Panc1 (cell line): ENCODE results near the gene DHRS7. TPM values are rescaled to one million over a fixed set of nuclear protein-coding genes. Genes with fewer than 3 reads are reported as not detected.

Experiments used
- ATAC-seq: fragments of 200-7000 bp; cut with Tn5 transposase; 2 replicates; pipeline ENCODE4 v1.9.1; 2020; ENCODE audit warnings: mild to moderate bottlenecking, moderate library complexity
- BruUV-seq: library from RNA; stranded (reverse); fragments of 400-500 nt; replicated peaks from 2 replicates; lab custom pipeline; 2021; lab: Mats Ljungman, UMichigan
- CTCF ChIA-PET: fragments of 300-600 bp; sonication (Branson Sonifier 250); formaldehyde crosslinking; loops from one replicate; lab custom pipeline; 2022; ENCODE audit warnings: antibody characterized with exemption; lab: Charles Lee
- POLR2A ChIA-PET: fragments of 300-600 bp; sonication (Branson Sonifier 250); formaldehyde crosslinking; loops from one replicate; lab custom pipeline; 2022; ENCODE audit warnings: antibody characterized with exemption; lab: Charles Lee
- DNase-seq: peaks from one replicate; pipeline ENCODE4 v3.0.0-alpha.2; 2010; ENCODE audit warnings: low read depth, low spot score
- H3K27ac ChIP-seq: 2 replicates; pipeline ENCODE4 v1.5.1; 2011; ENCODE audit warnings: mild to moderate bottlenecking, low read length, inconsistent platforms
- H3K27me3 ChIP-seq: fragments of 200-500 bp; sonication (Bioruptor generic); 2 replicates; pipeline ENCODE4 v1.6.0; 2014; ENCODE audit warnings: low read length, inconsistent platforms; ENCODE audit not compliant: control insufficient read depth, insufficient read depth
- H3K36me3 ChIP-seq: fragments of 200-500 bp; sonication (Bioruptor generic); 2 replicates; pipeline ENCODE4 v1.5.1; 2014; ENCODE audit warnings: inconsistent platforms, mild to moderate bottlenecking, low read length, moderate library complexity; ENCODE audit not compliant: control insufficient read depth, insufficient read depth
- H3K4me1 ChIP-seq: 2 replicates; pipeline ENCODE4 v1.5.1; 2011; ENCODE audit warnings: inconsistent platforms, mild to moderate bottlenecking, low read length, moderate library complexity; ENCODE audit not compliant: control insufficient read depth, insufficient read depth
- H3K4me3 ChIP-seq, 2 experiments: 2 replicates each; pipeline ENCODE4 v1.5.1; 2011 to 2012; ENCODE audit warnings: low read depth in 2 of 2, low read length in 2 of 2, mild to moderate bottlenecking in 2 of 2, inconsistent platforms in 1 of 2, moderate library complexity in 1 of 2
- H3K9me3 ChIP-seq: fragments of 200-500 bp; sonication (Bioruptor generic); 2 replicates; pipeline ENCODE4 v1.5.1; 2014; ENCODE audit warnings: low read depth, mild to moderate bottlenecking, inconsistent platforms, low read length, moderate library complexity; ENCODE audit not compliant: control insufficient read depth, insufficient read depth
- CTCF ChIP-seq: fragments of 450-650 bp; IDR thresholded peaks from 2 replicates; pipeline ENCODE4 v1.5.1; 2017; ENCODE audit warnings: mild to moderate bottlenecking
- POLR2AphosphoS5 ChIP-seq: IDR thresholded peaks from 2 replicates; pipeline ENCODE4 v1.6.1; 2012; ENCODE audit warnings: mild to moderate bottlenecking, low read depth, low read length, moderate library complexity
- SIN3A ChIP-seq: IDR thresholded peaks from 2 replicates; pipeline ENCODE4 v1.6.1; 2012; ENCODE audit warnings: low read depth, mild to moderate bottlenecking, low read length, moderate library complexity, borderline replicate concordance; ENCODE audit not compliant: insufficient read depth
- TCF7L2 ChIP-seq: IDR thresholded peaks from 2 replicates; pipeline ENCODE4 v1.6.1; 2011; ENCODE audit warnings: mild to moderate bottlenecking, low read depth, low read length, inconsistent platforms
- in situ Hi-C: cut with HindIII; loops from 2 replicates; pipeline ENCODE4 v1.10.0; 2016; ENCODE audit warnings: low sequenced_read_pairs, low pct_unique_long_range_greater_than_20kb
- intact Hi-C: fragments of 100-400 bp; cut with micrococcal nuclease; formaldehyde crosslinking; loops from one replicate; pipeline ENCODE4 v1.10.0; 2022; ENCODE audit not compliant: unreplicated experiment
- total RNA-seq: library from RNA; stranded (reverse); gene quantifications from one replicate; pipeline ENCODE4 v1.2.1, GENCODE V29; 2021; ENCODE audit not compliant: unreplicated experiment
- TF ChIP-seq, protein P1 (sequence below), 2 experiments: IDR thresholded peaks; 2 replicates each; pipeline ENCODE4 v1.6.1; 2011 to 2012; ENCODE audit warnings: low read depth in 2 of 2, control low read depth in 1 of 2, low read length in 1 of 2, mild to moderate bottlenecking in 1 of 2, moderate library complexity in 1 of 2; ENCODE audit not compliant: insufficient read depth in 1 of 2

The DHRS7 gene
- total RNA-seq, 1 experiment from 2014 or later = 34.5 TPM

DNA sequence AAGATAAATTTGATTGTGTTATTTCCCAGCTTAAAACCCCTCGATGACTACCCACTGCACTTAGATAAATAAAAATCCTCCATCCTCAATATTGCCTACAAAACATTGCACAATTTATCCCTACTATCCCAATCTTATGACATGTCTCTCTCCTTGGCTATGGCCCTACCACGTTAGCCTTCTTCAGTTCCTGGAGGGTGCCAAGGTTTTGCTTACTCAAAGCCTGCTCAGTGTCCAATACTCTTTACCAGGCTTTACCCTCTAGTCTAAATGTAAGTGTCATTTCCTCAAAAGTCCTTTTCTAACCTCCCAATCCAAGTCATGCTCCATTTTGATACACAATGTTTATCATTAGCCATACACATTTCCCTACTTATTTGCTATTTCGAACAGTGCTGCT is 48.8 kb upstream of the DHRS7 start:
- Histone ChIP-seq H3K9me3 (no peaks in the 10 kb centered on the region), H3K36me3 (no peaks in the 10 kb centered on the region), H3K27me3 (no peaks in the 10 kb centered on the region), H3K4me1 (no peaks in the 10 kb centered on the region), H3K27ac (no peak overlapping the region), H3K4me3 (no peak overlapping the region)
- ATAC-seq = no peak
- CTCF ChIA-PET = no interaction called here
- TF ChIP-seq CTCF (no peak), SIN3A (no peak), TCF7L2 (no peak)
- in situ Hi-C loops = no loop called here
- no peak for DNase-seq
- intact Hi-C loops = no loop called here
- POLR2A ChIA-PET = no interaction called here
- BruUV-seq = no TSS peak

- POLR2A ChIA-PET = no interaction called here
- H3K9me3 ChIP-seq = no peaks in the 10 kb centered on the region
- intact Hi-C loops (no loop called here), in situ Hi-C loops (no loop called here)
- H3K27me3 ChIP-seq = no peaks in the 10 kb centered on the region
- H3K4me1 ChIP-seq = no peaks in the 10 kb centered on the region
- CTCF ChIA-PET = no interaction called here
- DNase-seq (no peak), ATAC-seq (no peak)
- H3K4me3 ChIP-seq = no peak overlapping the region
- TF ChIP-seq POLR2AphosphoS5 = no peak
- no peak for TF ChIP-seq TCF7L2
- no peak for TF ChIP-seq CTCF
- TF ChIP-seq SIN3A = no peak
- TF ChIP-seq, protein P1, sequence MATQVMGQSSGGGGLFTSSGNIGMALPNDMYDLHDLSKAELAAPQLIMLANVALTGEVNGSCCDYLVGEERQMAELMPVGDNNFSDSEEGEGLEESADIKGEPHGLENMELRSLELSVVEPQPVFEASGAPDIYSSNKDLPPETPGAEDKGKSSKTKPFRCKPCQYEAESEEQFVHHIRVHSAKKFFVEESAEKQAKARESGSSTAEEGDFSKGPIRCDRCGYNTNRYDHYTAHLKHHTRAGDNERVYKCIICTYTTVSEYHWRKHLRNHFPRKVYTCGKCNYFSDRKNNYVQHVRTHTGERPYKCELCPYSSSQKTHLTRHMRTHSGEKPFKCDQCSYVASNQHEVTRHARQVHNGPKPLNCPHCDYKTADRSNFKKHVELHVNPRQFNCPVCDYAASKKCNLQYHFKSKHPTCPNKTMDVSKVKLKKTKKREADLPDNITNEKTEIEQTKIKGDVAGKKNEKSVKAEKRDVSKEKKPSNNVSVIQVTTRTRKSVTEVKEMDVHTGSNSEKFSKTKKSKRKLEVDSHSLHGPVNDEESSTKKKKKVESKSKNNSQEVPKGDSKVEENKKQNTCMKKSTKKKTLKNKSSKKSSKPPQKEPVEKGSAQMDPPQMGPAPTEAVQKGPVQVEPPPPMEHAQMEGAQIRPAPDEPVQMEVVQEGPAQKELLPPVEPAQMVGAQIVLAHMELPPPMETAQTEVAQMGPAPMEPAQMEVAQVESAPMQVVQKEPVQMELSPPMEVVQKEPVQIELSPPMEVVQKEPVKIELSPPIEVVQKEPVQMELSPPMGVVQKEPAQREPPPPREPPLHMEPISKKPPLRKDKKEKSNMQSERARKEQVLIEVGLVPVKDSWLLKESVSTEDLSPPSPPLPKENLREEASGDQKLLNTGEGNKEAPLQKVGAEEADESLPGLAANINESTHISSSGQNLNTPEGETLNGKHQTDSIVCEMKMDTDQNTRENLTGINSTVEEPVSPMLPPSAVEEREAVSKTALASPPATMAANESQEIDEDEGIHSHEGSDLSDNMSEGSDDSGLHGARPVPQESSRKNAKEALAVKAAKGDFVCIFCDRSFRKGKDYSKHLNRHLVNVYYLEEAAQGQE (IDR thresholded peaks at IDR 0.05; ENCODE audit: insufficient read depth in 1 of 2, low read depth in 2 of 2, low read length in 1 of 2) = no peak
- no TSS peak for BruUV-seq
- H3K36me3 ChIP-seq = no peaks in the 10 kb centered on the region
- H3K27ac ChIP-seq = no peak overlapping the region
Observed at GRCh38 chr14:60212503-60213371, 47.5 kb upstream of the DHRS7 start.
